Glomerular visceral epithelial cell (primary cell): Measurements from ENCODE around the gene TWSG1.
"Not testable (repeated sequence)": the region's sequence is repeated elsewhere in the genome, so short reads cannot be mapped to it uniquely, and the experiment has no call there.

Source experiments
- DNase-seq: peaks from one replicate; pipeline ENCODE4 v3.0.0-alpha.2; 2016; ENCODE audit errors: extremely low spot score

The TWSG1 gene

DNA sequence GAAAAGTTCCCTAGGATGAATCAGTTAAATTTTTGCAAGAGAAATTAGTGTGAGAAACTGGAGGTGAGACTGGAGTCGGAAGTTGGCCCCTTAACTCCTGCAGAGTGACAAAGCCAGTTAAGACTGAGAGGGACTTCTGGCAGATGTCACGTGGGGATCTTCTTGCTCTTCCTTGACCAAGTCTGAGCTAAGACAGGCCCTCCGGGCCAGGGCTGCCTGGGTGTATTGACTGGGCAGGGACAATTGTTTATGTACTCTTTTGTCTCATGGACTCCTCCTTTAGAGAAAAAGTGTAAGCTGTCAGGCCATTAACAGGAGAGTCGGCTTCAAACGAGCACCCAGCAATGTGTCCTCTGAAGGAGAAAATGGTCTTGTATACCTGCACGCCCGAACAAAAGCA lies 92.2 kb downstream of the TWSG1 start:
- no peak for DNase-seq

DNA sequence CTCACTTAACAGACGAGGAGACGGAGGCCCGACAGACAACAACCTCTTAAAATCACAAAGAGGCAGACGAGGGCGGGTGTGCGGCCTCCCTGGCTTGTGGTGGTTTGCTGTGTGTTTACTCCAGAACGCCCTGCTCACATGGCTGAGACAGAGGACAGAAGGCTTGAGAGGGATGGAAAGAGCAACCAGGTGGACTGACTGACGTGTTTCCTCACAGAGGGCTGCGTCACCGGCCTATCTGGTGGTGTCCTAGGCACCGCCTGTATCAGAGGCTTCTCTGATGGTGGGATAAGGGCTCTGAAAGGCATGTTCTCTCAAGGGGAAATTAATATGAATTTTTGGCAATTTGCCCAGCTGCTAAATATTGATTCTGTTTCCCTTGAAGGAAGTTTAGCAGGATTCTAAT lies 93.7 kb downstream of the TWSG1 start:
- DNase-seq: no peak

DNA sequence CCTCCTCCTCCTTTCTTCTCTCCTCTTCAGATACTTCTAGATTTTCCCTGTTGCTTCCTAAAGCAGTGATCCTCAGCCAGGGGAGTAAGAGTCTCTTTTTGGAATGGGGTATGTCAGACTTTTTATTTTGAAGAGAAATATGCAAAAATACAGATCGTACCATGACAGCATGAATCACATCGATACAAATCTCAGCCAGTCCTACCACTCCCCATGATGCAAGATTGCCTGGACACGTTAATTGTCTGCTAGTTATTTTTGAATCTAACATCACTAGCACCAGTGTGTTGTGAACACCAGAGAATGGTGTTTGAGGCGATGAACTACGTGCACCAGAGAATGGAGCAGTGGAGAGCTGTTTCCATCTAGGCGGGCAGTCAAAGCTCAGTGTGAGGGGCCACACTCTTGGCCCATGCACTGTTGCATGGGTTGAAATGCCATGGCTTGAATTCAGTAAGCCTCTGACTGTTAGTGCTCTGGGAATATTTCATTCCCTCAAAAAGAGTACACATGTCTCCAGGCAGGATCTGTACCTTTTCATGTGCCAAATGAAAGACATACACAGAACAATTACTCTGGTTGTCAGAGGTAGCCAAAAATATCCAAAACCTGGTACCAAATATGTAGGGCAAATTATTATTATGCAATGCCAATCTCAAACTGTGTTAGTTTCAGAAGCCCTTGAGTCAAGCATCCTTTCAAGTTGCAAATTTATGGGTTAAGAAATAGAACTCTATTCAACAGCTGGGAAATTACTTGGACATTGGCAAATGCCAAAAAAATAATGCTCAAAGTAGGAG lies 94.5 kb downstream of the TWSG1 start:
- DNase-seq: no peak

DNA sequence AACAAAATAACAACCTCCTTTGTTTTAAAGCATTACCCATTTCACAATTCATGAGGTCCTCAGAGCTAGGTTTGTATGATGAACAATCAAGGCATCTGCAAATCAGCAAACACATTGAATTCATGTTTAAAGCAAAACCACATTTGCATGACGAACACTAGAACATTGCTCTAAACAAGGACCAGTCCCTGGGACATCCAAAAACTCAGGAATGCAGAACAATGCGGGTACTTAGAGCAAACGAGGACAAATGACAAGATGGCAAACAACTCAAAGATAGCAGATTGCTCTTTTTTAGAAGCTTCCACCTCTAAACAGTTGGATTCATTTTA lies 95.1 kb downstream of the TWSG1 start:
- no peak for DNase-seq

- DNase-seq: not testable (repeated sequence)
Measured at GRCh38 chr18:9430315-9430714, 95.7 kb downstream of the TWSG1 start.

DNA sequence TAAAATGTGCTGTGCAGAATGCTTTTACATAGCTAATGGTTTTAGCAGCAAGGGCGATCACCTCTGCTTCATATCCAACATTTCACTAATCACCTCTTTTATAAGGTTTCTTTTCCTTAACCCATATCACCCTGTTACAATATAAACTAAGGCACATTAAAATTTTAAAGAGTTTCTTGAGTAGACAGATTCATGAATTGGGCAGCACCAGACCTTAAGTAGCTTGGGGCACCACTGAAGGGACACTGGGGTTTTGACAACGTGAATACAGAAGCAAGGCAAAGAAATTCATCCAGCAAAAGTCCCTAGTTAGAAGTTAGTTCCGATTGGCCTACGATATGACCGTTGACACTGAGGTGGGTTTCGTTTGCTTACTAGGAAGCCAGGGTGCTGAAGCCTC lies 96.7 kb downstream of the TWSG1 start:
- DNase-seq: no peak

DNA sequence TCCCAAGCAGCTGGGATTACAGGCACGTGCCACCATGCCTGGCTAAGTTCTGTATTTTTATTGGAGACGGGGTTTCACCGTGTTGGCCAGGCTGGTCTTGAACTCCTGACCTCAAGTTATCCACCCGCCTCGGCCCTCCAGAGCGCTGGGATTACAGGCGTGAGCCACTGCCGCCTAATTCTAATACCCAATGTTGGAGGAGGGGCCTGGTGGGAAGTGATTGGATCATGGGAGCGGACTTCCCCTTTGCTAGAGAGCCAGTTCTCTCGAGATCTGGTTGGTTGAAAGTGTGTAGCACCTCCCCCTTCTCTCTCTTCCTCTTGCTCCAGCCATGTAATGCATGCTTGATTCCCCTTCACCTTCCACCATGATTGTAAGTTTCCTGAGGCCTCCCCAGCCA lies 98.5 kb downstream of the TWSG1 start:
- not testable (repeated sequence) for DNase-seq

GRCh38 chr18:9433671-9434121 lies 99.1 kb downstream of the TWSG1 start:
- no peak for DNase-seq

DNA sequence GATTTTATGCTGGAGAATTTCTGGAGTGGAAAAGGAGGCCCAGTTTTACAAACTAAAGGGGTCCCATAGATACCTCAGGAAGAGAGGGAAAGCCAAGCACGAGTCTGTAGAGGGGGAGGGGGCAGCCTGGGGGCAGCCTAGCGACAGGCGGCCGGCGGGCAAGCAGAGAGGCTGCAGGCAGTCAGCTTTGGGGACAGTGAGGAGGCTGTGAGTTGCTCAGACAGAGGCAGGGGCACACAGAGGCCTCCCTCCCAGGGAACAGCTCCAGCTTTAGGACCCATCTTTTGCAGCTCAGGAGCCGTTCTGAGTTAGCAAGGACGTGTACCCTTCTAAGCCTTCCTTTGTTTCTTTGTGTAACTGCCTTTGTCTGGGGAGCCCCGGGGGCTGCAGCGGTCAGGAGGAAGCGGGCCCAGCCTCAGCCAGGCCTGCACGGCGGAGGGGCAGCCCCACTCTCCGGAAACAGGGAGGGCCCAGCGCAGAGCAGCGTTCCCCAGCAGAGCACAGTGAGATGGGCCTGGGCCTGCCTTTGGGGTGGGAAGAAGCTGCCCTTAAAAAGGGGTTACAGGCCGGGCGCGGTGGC lies 99.6 kb downstream of the TWSG1 start:
- no peak for DNase-seq

- no peak for DNase-seq
Measured at GRCh38 chr18:9435041-9435440, 100.5 kb downstream of the TWSG1 start.

DNA sequence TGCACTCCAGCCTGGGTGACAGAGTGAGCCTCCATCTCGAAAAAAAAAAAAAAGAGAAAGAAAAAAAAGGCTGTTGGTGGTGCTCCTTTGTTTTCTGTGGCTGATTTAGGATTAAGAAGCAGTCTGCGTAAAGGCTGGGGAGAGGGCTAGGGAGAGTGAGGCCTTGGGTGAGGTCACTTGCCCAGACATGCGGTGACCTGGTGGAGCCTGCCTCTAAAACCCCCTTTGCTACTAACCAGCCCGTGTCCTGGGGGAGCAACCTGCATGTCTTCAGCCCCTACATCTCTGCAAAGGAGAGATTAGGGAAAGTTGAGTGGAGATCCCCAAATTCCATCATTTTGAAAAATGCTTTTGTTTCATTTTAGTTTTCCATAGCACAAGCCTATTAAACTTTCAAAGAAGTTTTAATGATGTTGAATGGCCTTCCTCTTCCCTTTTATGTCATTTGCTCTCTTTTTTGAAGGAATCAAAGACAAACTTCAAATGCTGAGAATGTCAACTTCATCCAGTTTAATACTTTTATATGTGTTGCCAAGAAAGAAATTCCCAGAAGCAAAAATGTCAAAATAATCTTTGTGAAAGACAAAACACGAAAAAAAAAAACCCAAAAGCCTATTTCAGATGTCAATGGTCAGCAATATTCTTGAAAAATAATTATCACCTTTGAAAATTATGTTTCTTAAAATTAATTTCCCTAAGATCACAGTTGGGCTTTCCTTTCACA lies 101.8 kb downstream of the TWSG1 start:
- DNase-seq: no peak

DNA sequence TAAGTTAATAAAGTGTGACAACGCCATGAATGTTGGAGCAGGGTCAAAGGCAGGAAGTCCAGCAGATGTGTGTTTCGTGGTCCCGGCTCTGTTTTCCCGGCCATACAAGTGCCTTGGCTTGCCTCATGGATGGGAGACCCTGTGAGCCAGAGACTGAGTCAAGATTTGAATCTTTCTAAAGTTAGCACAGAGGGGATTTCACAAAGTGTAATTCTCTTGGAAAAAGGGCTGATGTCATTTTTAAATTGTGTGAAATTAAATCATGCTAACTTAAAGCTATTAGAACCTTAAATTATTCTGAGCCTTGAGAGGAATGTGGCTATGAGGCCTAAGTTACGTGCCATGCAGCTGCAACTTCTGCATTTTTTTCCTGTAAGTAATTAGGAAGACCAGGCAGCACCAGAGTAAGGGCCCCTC lies 102.5 kb downstream of the TWSG1 start:
- peak; percentile 49 for DNase-seq

GRCh38 chr18:9437672-9438071 lies 103.1 kb downstream of the TWSG1 start:
- no peak for DNase-seq

DNA sequence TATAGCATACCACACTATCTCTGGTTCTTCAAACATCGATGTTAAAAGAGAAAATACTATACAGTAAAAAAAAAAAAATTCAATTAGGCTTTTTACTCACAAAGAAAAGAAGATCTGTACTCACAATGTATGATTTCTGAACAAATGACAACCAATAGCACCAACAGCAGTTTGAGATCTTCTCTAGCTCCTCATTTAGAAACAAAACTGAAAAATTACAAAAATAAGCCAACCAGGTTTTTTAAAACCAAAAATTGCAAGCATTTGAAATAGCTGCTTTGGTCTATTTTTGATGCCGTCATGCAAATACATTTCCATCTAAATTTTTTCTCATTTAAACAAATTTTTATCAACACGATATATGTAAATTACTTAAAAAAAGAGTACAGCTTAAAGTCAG lies 106.5 kb downstream of the TWSG1 start:
- DNase-seq: no peak

- no peak for DNase-seq
Measured at GRCh38 chr18:9444549-9444948, 110.0 kb downstream of the TWSG1 start.

DNA sequence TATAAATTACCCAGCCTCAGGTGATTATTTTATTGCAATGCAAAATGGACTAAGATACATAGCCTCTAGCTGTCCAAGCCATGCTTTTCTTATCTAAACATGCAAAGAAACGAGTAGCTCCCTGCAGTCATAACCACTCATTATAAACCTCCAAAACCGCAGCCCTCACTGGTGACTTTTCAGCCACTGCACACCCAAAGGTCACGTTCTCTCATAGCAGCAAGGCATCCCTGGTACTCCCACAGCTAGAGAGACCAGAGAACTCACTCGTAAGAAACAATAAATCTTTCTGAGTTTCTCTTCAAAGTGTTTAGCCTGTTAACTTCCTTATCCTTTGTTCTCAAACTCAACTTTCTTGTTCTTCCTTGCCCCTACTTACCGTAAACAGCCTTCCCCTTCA lies 112.3 kb downstream of the TWSG1 start:
- DNase-seq: no peak

- no peak for DNase-seq
Measured at GRCh38 chr18:9447334-9447733, 112.8 kb downstream of the TWSG1 start.

DNA sequence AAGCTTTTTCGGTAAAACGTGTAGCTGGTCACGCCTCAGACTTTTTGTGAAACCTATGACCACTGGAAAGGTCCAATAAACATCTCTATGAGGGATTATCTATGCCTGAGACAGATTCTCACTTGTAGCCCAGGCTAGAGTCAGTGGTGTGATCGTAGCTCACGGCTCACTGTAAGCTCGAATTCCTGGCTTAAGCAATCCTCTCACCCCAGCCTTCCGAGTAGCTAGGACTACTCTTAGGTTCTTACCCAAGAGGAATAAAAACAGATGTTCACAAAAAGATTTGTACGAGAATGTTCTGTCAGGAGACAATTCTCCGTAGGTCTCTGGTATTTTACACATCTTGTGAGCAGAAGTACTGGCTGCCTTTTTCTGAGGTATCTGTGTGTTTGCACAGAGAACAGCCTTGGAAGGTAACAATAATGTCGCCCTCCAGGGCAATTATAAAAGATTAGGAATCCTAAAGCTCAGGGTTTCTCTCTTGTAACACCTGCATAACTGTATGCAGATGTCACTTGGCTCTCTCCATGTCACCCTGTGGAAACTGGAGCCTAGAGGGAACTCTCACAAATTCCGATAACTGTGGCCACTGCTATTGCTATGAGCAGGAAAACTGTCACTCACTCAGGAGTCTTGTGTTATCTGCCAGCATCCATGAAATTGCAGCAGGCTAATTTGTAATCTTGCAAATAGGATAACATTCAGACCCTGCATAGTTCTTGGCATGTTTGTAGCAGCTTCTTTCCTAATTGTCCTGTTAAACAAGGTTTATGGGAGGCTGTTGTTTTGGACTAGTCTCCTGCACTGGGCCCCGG lies 115.2 kb downstream of the TWSG1 start:
- DNase-seq: no peak

- not testable (repeated sequence) for DNase-seq
Measured at GRCh38 chr18:9450920-9451319, 116.3 kb downstream of the TWSG1 start.
